Body of pancreas (tissue), 4 donors: ENCODE results near the gene DDX43. TPM values are rescaled to one million over a fixed set of nuclear protein-coding genes. Genes with fewer than 3 reads are reported as not detected.

ENCODE experiments used
- ATAC-seq: fragments of 150-250 bp; one replicate; pipeline ENCODE4 v1.9.1; 2016
- DNase-seq, 4 donors: peaks; one replicate each; pipeline ENCODE4 v3.0.0-alpha.2; 2019
- H3K27ac ChIP-seq, 4 donors: fragments of 200-600 bp; sonication (generic); 1 replicate in 3 of 4; 2 replicates in 1 of 4; pipeline versions ENCODE4 v1.5.1 to v1.6.1; 2016 to 2019; ENCODE audit warnings: mild to moderate bottlenecking in 1 of 4, mixed read lengths in 1 of 4, moderate library complexity in 1 of 4
- H3K27me3 ChIP-seq, 2 donors: fragments of 200-600 bp; sonication (generic); one replicate each; pipeline ENCODE4 v1.6.0; 2016; ENCODE audit warnings: mild to moderate bottlenecking in 1 of 2
- H3K36me3 ChIP-seq, 2 donors: fragments of 200-600 bp; sonication (generic); replicated peaks in 1 of 2; 2 replicates each; pipeline ENCODE4 v1.5.1; 2016; ENCODE audit warnings: low read depth in 2 of 2; ENCODE audit not compliant: insufficient read depth in 1 of 2
- H3K4me1 ChIP-seq: fragments of 200-600 bp; sonication (generic); one replicate; pipeline ENCODE4 v1.6.0; 2016
- H3K4me3 ChIP-seq, 2 donors: fragments of 200-600 bp; sonication (generic); 1 replicate in 1 of 2; 2 replicates in 1 of 2; pipeline ENCODE4 v1.5.1; 2016 to 2019
- H3K9me3 ChIP-seq, 3 donors: fragments of 200-600 bp; sonication (generic); 1 replicate in 2 of 3; 2 replicates in 1 of 3; pipeline ENCODE4 v1.5.1; 2016
- POLR2A ChIP-seq, 3 donors: fragments of 450-650 bp; IDR thresholded peaks; one replicate each; pipeline ENCODE4 v1.6.1; 2016; ENCODE audit warnings: antibody characterized with exemption in 3 of 3, mild to moderate bottlenecking in 2 of 3
- WGBS, 2 donors: methylation state at CpG; one replicate each; pipeline ENCODE4 v1.1.5; 2017; 5-methylcytosine and 5-hydroxymethylcytosine counted together
- intact Hi-C: fragments of 100-400 bp; cut with DNase I; formaldehyde crosslinking; loops from one replicate; pipeline ENCODE4 v1.15.1; 2023
- total RNA-seq, 2 donors: library from RNA; depleted of rRNA; stranded (reverse); fragments of >200 nt; gene quantifications; one replicate each; pipeline ENCODE4 v1.1.0, GENCODE V29; 2016
- TF ChIP-seq, protein P1 (sequence below), 7 experiments: fragments of 450-650 bp in 4 of 7; fragments of 200-600 bp in 3 of 7; sonication (generic) in 3 of 7; IDR thresholded peaks; one replicate each; pipeline ENCODE4 v1.5.1; 2016 to 2019; ENCODE audit warnings: antibody characterized with exemption in 7 of 7

The DDX43 gene
- total RNA-seq, 2 donors from 2014 or later: 0.26 to 3.0 TPM

DNA sequence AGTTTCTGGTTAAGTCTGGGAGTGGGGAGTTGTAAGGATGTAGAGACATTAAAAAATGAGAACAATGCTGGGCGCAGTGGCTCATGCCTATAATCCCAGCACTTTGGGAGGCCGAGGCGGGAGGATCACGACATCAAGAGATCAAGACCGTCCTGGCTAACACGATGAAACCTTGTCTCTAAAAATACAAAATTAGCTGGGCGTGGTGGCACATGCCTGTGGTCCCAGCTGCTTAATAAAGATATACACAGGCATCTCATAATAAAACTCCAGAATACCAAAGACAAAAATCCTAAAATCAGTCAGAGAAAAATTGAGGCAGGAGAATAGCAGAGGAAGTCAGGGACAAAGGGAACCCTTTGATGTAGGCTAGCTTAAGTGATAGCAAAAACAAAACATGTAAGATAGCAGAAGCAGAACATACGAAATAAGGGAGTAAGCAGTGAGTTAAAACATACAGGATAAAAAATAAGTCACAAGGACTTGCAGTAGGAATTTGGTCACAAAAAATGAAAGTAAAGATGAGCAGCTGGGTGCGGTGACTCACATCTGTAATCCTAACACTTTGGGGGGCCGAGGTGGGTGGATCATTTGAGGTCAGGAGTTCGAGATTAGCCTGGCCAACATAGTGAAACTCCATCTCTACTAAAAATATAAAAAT is 23.6 kb downstream of the DDX43 start:
- Histone ChIP-seq H3K4me3 (no peak overlapping the region), H3K4me1 (no peaks in the 10 kb centered on the region), H3K27ac (no peak overlapping the region), H3K9me3 (no peaks in the 10 kb centered on the region), H3K36me3 (no peaks in the 10 kb centered on the region), H3K27me3 (no peaks in the 10 kb centered on the region)
- 86 to 87% methylated on average over 11 of the region's 11 CpGs for WGBS, 2 donors
- intact Hi-C loops: no loop called here
- TF ChIP-seq, protein P1, sequence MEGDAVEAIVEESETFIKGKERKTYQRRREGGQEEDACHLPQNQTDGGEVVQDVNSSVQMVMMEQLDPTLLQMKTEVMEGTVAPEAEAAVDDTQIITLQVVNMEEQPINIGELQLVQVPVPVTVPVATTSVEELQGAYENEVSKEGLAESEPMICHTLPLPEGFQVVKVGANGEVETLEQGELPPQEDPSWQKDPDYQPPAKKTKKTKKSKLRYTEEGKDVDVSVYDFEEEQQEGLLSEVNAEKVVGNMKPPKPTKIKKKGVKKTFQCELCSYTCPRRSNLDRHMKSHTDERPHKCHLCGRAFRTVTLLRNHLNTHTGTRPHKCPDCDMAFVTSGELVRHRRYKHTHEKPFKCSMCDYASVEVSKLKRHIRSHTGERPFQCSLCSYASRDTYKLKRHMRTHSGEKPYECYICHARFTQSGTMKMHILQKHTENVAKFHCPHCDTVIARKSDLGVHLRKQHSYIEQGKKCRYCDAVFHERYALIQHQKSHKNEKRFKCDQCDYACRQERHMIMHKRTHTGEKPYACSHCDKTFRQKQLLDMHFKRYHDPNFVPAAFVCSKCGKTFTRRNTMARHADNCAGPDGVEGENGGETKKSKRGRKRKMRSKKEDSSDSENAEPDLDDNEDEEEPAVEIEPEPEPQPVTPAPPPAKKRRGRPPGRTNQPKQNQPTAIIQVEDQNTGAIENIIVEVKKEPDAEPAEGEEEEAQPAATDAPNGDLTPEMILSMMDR (IDR thresholded peaks at IDR 0.05): no peak
- no peak for TF ChIP-seq POLR2A (IDR thresholded peaks at IDR 0.05)
- DNase-seq (no peak), ATAC-seq (no peak)

GRCh38 chr6:73421534-73421933 is 26.9 kb downstream of the DDX43 start:
- 65 to 81% methylated on average over 2 of the region's 2 CpGs for WGBS, 2 donors
- Histone ChIP-seq H3K27me3 (no peaks in the 10 kb centered on the region), H3K27ac (no peak overlapping the region), H3K9me3 (no peaks in the 10 kb centered on the region), H3K4me3 (no peak overlapping the region), H3K4me1 (no peaks in the 10 kb centered on the region), H3K36me3 (no peaks in the 10 kb centered on the region)
- DNase-seq (no peak), ATAC-seq (no peak)
- TF ChIP-seq, protein P1 (IDR thresholded peaks at IDR 0.05): no peak
- no peak for TF ChIP-seq POLR2A (IDR thresholded peaks at IDR 0.05)
- intact Hi-C loops: no loop called here

GRCh38 chr6:73435236-73435635 is 40.6 kb downstream of the DDX43 start:
- H3K4me3 ChIP-seq: no peak overlapping the region
- H3K27me3 ChIP-seq: no peaks in the 10 kb centered on the region
- no peaks in the 10 kb centered on the region for H3K36me3 ChIP-seq
- H3K9me3 ChIP-seq: no peaks in the 10 kb centered on the region
- no peaks in the 10 kb centered on the region for H3K4me1 ChIP-seq
- intact Hi-C loops: no loop called here
- 30 to 47% methylated on average over 3 of the region's 3 CpGs for WGBS, 2 donors
- DNase-seq (no peak), ATAC-seq (peak; percentile 71)
- TF ChIP-seq POLR2A (IDR thresholded peaks at IDR 0.05): no peak
- TF ChIP-seq, protein P1 (IDR thresholded peaks at IDR 0.05): no peak
- no peak overlapping the region for H3K27ac ChIP-seq

DNA sequence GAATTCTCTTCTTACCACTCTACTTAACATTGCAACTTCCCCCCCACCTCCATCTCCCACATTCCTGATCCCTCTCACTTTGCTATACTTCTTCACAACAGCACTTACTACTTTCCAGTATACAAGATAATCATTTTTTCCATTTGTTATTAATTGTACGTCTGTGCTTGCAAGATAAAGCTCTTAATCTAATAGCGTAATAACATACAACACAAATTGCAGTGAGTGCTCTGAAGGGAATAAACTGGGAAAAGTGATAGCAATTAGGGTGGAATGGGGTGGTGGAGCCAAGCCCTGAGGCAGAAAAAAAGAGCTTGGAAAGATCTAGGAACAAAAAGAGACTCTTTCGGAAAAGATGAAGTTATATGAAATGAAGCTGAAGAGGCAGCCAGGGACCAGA is 48.9 kb downstream of the DDX43 start:
- no peak for DNase-seq
- no peak overlapping the region for H3K27ac ChIP-seq
- no peak for ATAC-seq
- 83 to 85% methylated on average over 3 of the region's 3 CpGs for WGBS, 2 donors
- no peak overlapping the region for H3K4me3 ChIP-seq
- intact Hi-C loops: no loop called here
- TF ChIP-seq, protein P1 (IDR thresholded peaks at IDR 0.05): no peak
- TF ChIP-seq POLR2A (IDR thresholded peaks at IDR 0.05): no peak
- H3K4me1 ChIP-seq: no peaks in the 10 kb centered on the region
- H3K27me3 ChIP-seq: no peaks in the 10 kb centered on the region
- no peaks in the 10 kb centered on the region for H3K9me3 ChIP-seq
- H3K36me3 ChIP-seq: no peaks in the 10 kb centered on the region
